Muscle of arm (tissue), 12 donors: ENCODE data around the gene CYP11A1. TPM values are rescaled to one million over a fixed set of nuclear protein-coding genes. Genes with fewer than 3 reads are reported as not detected.

Source experiments
- DNase-seq: peaks from one replicate; pipeline ENCODE4 v3.0.0-alpha.2; 2013
- polyA plus RNA-seq, 12 donors: library from polyadenylated mRNA; unstranded; fragments of 120-200 nt; gene quantifications; one replicate each; pipeline ENCODE4 v1.2.1, GENCODE V29; 2013; ENCODE audit not compliant: insufficient read length in 12 of 12

Gene CYP11A1
- polyA plus RNA-seq, 12 donors: 1.1 to 2.5 (median 1.7) TPM; not detected in 2

GRCh38 chr15:74327756-74328155, 39.7 kb downstream of the CYP11A1 start:
- no peak for DNase-seq

GRCh38 chr15:74326746-74327145, 40.7 kb downstream of the CYP11A1 start:
- peak; percentile 69 for DNase-seq

GRCh38 chr15:74324714-74325113, 42.7 kb downstream of the CYP11A1 start:
- no peak for DNase-seq

GRCh38 chr15:74322558-74323180, 44.8 kb downstream of the CYP11A1 start:
- DNase-seq: peak; percentile 63

GRCh38 chr15:74320352-74321247, 46.8 kb downstream of the CYP11A1 start:
- peak; percentile 71 for DNase-seq

GRCh38 chr15:74319596-74320351, 47.7 kb downstream of the CYP11A1 start:
- DNase-seq: no peak

GRCh38 chr15:74319138-74319460, 48.3 kb downstream of the CYP11A1 start:
- DNase-seq: no peak

- peak; percentile 61 for DNase-seq
Observed at GRCh38 chr15:74318376-74319137, 48.9 kb downstream of the CYP11A1 start.

GRCh38 chr15:74317820-74318375, 49.5 kb downstream of the CYP11A1 start:
- DNase-seq: peak; percentile 96

GRCh38 chr15:74316141-74316540, 51.3 kb downstream of the CYP11A1 start:
- no peak for DNase-seq

- DNase-seq: no peak
Observed at GRCh38 chr15:74315626-74316025, 51.8 kb downstream of the CYP11A1 start.

GRCh38 chr15:74314795-74315438, 52.5 kb downstream of the CYP11A1 start:
- no peak for DNase-seq

GRCh38 chr15:74313889-74314288, 53.6 kb downstream of the CYP11A1 start:
- no peak for DNase-seq

GRCh38 chr15:74312445-74313007, 54.9 kb downstream of the CYP11A1 start:
- no peak for DNase-seq

GRCh38 chr15:74311734-74312444, 55.6 kb downstream of the CYP11A1 start:
- no peak for DNase-seq

GRCh38 chr15:74307827-74308811, 59.3 kb downstream of the CYP11A1 start:
- DNase-seq: peak; percentile 46

GRCh38 chr15:74306781-74307217, 60.6 kb downstream of the CYP11A1 start:
- no peak for DNase-seq

GRCh38 chr15:74305687-74306086, 61.8 kb downstream of the CYP11A1 start:
- DNase-seq: no peak

- no peak for DNase-seq
Observed at GRCh38 chr15:74304431-74304830, 63.0 kb downstream of the CYP11A1 start.
